Epidermal melanocyte (primary cell): Measurements from ENCODE around the gene NISCH.

Experiments used
- DNase-seq: peaks from one replicate; pipeline ENCODE4 v3.0.0; 2011; ENCODE audit warnings: low spot score; ENCODE audit not compliant: insufficient read length

The NISCH gene

DNA sequence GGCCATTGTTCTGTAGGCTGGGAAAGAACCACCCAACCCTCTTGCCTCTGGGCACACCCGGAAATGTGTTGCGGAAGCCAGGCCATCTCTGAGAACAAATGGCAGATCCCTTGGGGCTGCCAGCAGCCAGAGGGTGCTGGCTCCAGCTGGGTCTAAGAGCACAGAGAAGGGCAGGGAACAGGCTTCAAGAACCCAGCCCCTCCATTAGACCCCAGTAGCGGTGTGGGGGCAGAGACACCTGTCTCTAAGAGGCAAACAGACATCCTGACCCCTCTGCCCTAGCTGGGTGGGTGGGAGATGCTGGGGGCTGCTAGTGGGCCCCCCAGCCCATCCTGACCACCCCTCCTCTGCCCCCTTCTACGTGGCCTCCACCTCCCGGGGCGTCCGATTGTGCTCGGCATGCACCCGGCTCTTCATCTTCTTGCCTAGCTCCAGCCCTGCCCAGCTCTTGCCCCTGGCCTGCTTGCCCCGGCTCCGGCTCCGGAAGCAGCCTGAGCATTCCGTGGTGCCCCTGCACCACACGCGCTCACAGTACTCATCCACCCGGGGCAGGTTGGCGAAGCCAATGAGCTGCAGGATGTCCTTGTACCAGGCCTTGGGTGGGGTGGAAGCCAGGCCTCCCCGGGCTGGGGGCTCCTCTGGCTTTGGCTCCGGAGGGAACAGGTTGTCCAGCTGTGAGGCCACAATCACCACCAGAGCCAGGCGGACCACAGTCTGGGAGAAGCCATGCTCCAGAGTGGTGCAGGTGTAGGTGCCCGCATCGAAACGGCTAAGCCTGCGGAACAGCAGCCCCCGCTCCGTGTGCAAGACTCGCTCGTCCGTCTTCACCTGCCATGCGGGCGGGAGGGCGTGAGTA lies 19.9 kb upstream of the NISCH start:
- DNase-seq = no peak

DNA sequence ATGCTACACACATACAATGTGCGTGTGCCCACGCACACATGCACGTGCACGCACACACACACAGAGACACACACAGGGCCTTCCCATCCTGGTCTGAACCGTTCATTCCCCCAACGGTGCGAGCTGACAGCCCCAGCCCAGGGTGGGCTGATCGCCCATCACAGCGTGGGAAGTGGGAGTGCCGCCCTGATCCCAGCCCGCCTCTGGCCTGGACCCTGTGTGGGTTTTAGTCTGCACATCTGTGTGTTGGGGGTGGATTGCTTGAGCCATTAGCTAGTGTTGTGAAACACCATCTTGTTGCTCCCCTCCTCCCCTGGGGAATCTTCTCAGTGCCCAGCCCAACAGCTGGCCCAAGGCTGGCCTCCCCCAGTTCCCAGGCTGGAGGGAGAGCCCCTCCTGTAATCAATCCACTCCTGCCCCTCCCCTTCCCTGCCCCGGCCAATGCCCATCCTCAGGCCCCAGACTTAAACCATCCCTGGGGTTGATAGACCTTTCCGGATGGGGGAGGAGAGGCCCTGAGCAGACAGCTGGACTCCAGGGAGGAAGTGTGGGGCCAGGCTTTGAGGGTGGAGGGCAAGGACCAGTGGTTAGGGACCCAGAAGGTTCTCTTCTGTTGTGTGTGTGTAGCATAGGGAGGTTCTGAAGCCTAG lies 18.8 kb upstream of the NISCH start:
- DNase-seq = peak; percentile 37

DNA sequence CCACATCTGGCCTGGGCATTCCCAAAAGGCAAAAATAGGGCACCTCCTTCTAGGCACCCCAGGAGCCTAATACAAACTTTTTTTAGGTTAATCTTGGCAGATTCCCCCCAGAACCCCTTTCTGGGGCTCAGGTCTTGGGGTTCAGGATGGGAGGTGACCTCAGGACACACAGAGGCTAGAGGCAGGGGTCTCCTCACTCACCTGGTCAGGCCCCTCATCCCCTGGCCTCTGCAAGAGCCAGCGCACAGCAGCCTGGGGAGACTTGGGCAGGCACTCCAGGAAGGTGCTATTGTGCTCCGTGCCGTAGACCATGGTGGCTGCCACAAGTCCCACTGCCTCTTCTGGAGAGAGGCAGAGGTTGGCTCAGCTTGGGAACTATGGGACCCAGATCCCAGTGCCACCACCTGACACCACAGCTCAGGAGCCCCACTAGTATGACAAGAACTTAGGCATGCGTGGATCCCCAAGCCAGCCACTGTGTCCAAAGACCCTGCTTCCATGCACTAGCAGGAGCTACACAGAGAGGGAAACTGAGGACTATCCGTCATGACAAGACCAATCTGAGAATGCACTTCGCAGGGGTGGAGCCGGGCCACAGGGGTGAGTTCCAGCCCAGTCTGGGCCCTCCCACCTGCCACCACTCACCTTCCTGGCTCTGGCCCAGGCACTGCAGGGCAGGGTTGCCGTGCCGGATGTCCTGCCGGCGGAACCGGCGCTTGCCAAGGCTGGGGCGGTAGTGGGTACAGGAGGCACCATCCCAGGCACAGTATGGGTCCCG lies 17.9 kb upstream of the NISCH start:
- DNase-seq = no peak

DNA sequence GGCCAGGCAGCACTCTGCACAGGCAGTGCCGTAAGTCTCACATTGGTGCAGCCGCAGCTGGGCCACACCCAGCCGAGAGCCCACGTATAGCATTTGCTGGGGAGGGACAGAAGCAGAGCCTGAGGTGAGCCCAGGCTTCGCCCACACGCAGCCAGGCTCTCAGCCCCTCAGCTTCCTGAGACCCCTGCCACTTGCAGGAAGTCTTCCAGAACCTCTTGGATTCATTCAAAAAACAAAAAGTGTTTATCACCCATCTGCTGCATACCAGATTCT lies 17.4 kb upstream of the NISCH start:
- no peak for DNase-seq

DNA sequence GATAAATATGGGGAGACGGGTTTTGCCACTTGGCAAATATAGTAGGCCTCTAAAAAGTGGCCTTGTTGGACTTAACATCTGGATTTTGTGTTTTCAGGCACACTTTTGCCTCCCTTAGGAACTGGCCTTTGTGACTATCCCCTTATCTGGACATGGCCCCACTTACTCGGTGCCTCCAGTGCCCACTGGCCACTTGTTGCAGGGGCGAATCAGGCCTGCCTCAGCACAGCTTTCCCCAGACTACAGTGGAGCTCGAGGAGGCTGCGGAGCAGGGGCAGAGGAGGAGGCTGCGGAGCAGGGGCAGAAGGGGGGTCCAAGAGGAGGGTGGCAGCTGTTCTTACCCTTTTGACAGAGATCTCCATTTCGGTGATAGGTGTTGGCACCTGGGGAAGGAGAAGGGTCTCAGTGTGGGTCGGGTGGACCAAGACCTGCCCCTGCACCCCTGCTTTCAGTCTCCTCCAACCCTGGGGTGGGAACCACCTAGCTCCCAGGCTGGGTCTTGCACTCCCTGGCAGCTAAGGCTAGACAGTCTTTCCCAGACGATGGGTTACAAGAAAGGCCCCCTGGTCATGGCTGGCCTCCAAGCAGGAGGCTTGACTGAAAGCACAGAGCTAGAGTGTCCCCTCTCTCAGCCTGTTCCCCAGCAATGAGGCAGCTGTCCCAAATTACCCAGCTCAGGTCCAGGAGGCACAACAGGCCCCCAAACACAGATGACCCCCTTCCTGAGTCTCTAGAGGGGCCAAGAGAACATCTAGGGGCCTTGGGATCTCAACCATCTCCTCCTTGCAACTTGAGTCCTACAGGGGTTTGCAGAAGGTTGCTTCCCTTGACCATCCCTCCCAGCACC lies 16.6 kb upstream of the NISCH start:
- DNase-seq = no peak

DNA sequence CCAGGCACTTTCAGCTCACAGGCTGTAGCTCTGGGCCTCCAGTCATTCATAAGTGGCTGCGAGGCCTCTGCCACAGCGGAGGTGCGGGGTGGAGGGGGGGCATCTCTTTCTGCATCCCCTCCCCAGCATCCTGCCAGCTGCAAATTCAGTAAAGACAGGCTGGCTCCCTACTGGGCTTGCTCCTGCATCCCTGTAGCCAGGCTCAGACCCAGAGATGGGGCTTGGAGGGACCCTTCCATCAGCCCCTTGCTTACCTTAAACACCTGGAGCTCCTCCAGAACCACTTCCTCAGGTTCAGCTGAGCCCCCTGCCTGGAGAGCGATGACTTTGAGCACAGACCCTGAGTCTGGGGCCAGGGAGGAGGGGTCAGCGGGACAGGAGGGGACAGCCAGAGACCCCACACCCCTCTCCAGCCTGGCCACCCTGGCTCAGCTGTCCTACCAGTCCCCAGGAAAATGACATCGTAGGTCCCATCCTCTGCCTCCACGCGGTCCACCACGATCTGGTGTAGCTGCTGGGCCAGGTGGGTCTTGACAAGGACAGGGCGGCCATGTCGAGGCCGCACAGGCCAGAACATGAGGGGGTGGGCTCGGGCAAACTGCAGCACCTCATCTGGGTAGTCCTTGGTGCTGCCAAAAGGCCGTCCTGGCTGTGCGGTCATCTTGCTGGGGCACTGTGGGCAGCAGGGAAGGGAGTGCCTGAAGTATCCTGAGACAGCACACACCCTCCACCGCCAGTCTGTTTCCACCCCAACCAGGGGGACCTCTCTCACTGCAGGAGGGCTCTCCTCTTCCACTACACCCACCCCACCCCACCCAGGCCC lies 15.8 kb upstream of the NISCH start:
- no peak for DNase-seq

DNA sequence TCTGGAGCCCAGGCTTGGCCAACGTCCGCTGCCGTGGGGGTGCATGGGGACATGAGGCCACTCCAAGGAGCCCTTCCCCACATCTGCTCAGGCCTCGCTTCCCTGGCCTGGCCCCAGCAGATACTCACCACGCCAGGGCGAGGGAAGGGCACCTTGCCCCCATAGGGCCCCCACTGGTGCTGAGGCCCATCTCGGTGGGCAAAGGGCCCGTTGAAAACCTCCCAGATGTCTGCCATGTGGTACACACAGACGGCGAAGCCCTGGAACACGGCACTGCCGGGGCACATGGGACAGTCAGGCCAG lies 15.2 kb upstream of the NISCH start:
- DNase-seq = no peak

DNA sequence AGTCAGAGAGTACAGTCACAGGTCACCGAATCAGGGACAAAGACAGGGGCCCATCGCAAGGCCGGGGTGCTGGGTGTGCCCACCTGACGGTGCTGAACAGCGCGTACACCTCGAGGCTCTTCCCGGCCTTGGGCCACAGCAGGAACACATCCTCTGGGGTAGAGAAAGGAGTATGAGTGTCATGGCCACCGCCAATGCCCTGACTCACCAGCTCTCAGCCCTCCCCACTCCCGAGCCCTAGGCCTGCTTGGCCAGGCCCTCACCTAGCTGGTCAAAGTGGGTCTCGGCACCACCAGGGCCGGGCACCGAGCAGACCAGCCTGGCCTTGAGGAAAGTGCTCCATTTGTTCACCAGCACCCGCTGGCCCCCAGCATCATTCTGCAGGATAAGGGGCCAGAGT lies 14.7 kb upstream of the NISCH start:
- DNase-seq = no peak

DNA sequence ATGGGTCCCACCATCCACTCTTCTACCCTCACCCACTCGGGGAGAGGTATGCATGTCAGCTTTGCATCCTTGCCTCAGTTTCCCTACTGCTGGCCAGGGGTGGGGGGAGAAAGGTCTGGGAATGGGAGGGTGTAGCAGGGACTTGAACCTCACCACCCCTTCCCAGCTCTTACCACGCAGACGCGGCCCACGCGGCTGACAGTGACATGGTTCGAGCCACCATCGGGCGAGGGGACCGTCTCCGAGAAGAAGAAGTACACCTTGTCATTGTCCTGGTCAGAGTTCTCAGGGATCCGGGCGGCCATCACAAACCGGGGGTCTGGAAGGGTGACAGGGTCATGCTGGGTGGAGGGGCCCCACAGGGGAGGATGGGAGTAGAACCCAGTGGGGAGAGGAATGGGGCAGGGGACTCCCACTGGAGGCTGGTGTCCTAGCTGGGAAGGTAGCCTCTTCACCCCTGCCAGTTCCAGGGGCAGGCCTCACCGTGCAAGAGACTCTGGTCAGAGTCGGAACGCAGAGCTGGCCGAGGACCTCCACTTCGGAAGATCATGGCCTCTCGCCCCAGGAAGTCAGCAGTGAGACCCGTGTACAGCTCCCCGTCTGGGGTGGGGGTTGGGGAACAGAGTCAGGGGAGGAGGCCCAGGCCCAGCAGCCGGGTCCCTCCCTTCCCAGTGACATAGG lies 14.2 kb upstream of the NISCH start:
- no peak for DNase-seq

DNA sequence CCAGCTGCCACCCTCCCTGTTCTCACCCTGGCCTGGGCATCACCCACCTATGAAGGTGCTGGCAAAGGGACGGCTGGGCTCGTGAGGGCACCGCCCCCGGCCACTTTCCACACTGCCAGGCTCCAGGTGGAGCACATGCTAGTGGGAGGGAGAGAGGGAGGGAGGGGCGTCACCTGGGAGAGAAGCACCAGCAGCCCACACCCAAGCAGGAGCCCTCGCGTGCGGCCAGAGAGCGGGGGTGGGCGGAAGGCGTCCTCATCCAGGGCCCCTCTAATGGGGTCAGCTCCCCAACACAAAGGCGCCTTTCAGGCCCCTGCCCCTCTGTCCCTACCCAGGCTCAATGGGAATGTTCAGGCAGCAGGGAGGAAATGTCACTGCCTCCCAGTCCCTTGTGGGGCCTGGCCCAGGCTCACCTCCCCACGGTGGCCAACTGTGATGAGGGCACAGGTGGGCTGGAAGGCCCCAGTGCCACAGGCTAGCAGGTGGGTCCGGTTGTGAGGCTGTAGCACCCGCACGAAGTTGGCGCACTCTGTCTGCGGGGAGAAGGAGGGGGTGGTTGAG lies 13.6 kb upstream of the NISCH start:
- DNase-seq = no peak

DNA sequence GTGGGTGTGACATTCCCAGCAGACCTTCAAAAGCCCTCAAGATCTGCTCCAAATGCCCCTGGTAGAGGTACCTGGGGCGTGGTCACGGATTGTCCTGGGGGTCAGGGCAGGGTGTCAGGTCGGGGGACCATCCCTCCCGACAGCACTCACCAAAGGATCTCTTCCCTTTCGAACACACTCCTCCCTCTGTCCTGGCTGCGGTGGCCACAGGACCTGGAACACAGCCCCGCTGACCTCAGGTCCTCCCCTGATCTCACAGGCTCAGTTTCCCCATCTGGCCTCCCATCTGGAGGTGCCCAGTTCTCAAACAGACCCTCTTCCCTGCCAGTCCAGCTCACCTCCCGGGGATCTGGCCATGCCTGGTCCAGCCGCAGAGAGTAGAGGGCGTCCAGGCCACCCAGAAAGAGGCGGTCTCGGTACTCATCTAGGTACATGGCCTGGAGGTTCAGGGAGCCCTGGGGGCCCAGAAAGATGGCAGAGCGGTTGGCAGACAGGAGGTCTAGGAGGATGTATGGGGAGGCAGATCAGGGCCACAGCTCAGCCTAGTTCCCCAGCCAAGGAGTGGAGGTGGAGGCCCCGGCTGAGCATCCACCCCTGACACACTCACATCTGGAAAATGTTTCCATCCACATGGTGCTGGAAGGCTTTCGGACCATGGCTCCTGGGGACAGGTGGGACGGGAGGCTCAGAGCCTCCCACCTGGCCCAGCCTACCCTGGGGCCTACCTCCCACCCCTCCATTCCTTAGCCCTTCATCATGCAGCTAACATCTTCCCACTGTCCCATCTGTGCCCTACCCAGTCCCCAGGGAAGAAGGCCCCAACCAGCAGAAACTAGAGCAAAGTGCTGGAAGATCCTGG lies 12.8 kb upstream of the NISCH start:
- DNase-seq = no peak

DNA sequence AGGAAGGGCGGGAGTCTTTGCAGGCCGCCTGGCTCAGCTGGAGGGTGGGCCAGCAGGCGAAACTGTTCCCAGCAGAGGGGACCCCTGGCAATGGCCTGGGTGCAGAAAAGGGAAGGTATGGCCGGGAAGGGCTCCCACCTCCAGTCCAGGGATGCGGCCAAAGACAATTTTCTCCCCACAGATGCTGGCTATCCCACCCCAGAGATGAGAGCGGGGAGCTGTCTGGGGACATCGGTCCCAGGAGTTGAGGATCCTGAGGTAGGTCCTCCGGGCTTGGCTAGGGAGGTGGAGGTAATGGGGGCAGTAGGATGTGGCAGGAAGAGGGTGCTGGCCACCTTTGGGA lies 12.2 kb upstream of the NISCH start:
- DNase-seq = no peak

DNA sequence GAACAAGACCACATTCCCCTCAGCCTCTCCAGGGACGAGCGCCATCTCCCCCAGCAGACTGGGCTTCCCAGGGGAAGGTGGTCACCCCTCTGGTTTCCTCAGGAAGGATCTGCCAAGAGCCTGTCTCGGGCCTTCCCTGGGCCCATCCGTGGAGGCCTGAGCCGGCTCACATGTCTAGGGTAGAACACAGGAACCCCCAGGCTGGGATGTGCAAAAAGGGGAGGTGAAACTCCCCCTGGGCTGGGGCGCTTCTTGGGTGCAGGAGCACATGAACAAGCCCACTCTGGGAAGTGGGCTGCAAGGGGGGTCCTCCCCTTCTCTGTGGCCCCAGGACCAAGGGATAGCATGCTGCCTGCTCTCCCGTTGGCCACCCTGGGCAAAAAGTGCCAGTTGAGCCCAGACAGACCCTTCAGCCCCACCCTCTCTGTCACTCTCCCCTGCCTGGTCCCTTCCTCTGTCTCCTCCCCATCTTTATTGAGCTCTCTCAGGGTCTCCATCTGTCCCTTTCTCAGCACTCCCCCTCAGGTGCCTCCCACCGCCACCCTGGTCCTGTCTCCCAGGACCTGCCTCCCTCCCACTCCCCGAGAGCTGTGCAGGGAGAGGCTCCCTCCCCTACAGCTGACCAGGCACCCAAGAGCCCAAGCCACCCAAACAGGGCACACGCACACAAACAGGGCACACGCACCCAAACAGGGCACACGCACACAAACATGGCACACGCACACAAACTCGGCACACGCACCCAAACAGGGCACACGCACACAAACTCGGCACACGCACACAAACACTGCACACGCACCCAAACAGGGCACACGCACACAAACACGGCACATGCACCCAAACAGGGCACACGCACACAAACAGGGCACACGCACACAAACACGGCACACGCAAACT lies 11.4 kb upstream of the NISCH start:
- DNase-seq = no peak

DNA sequence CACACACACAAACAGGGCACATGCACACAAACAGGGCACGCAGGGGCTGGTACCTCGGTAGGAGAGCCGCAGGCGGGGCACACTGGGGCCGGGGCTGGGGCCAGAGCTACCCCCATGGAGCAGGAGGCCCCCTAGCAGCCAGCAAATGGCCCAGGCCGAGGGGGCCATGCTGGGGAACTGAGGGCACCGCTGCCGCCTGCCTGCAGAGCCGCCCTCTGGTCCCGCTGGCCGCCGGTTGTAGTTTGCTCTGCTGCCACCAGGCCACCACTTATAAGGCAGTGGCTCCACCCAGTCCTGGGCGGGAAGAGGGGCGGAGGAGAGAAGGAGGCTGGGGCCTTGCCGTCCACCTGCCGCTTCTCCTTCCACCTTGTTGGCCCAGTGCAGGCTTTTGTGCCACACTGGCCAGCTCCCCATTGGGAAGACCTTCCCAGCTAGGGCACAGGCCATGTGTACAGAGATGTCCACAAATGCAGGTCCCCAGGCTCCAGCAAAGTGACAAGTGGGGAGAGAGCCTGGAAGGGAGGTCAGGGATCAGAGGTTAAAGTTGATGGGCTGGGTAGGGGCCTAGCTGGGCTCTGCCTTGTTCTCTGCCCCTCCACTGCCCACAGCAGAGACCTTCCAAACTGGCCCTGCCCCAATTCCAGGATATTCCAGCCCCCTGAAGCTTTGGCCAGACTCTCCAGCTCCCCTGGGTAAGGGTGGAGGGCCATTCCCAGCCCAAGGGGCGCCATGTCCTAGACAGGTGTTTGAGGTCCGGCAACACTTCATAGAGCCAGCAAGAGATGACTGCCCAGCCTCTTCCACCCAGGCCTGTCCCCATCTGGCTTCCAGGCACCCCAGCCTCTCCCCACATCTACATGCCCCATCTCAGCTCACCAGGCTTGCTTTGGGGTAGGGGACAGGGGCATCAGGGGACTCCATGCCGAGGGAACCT lies 10.3 kb upstream of the NISCH start, which contains the start of gene SEMA3G:
SEMA3G (minus strand) TSS at position 244 of the 934 bp plus-strand sequence; CDS start at position 168, 76 bp downstream.
- DNase-seq = no peak

DNA sequence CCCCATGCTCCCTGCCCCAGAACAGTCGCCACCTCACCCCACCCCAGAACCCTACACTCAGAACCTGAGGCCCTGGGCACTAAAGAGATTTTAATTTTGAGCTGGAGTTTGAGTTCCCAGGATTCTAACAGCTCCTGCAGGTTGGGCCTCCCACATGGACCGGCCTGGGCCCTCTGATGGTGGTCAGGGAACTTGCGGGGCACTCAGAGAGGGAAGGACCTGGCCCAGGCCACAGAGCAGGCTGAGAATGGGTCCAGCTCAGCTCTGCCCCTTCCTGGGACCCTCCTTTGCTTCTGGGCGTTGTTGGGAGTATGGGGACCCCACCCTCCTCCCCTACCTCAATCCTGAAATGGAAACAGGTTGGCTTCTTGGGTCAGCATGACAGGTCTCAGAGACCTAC lies 9.4 kb upstream of the NISCH start:
- DNase-seq = no peak

DNA sequence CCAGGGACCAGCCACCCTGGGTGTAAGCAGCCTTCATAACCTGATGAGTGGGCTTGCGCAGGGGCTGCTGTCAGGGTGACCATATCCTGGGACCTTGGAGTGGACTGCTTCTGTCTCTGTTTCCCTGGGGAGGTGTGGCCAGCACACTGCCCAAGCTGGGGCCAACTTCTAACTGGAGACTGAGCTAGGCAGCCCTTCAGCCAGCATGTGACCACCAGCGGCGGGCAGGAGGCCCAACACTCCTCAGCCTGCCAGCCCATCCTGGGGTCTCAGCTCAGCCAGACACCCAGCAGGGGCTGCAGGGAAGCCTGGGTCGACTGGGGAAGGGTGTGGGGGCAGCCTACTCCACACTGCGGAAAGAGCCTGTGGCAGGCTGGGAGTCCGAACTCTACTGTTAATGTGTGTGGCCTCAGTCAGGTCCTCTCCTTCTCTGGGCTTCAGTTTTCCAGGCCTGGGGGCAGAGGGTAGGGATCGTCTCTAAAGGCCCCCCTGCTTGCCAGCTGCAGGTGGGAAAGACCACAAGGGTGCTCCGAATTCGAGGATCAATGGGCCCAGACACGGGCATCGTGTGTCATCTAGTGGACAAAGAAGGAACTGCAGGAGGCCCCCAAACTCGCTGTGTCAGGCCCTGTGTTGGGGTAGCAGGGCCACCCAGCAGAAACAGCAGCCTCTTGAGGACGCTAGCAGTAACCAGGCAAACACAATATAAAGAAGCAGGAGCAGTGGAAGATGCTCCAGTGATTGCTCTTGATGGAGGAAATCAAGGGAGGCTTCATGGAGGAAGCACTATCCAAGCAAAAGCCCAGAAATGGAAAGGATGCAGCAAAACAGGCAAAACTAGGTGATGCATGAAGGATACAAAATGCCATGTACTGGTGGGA lies 8.5 kb upstream of the NISCH start:
- peak; percentile 45 for DNase-seq
